ENCODE results near the gene SNRNP35. TPM values are rescaled to one million over a fixed set of nuclear protein-coding genes. Genes with fewer than 3 reads are reported as not detected.

The SNRNP35 gene
- total RNA-seq, 4 donors from 2014 or later: 16.2 to 33.8 (median 20.3) TPM

GRCh38 chr12:123436017-123436964 is 21.6 kb upstream of the SNRNP35 start, which contains the start of gene RILPL2:
Gene RILPL2, minus strand, starts transcription at chr12:123436684. Its CDS starts 264 bp downstream, at chr12:123436420.
- peak; percentile 96 to 97 for DNase-seq (ENCODE audit: low spot score in 2 of 2)
- Histone ChIP-seq H3K4me3 (peak within 1 kb of the TSS; percentile 72), H3K27ac (peak within 1 kb of the TSS; percentile 67), H3K9me3 (no peaks in the 10 kb centered on the region), H3K4me1 (peaks cover 45% of the 10 kb centered on the region), H3K27me3 (no peaks in the 10 kb centered on the region), H3K36me3 (no peaks in the 10 kb centered on the region)
- TF ChIP-seq POLR2AphosphoS5 (IDR thresholded peaks at IDR 0.05): peak in 2 of 3 donors; percentile 75 to 84
- no peak for TF ChIP-seq EP300 (IDR thresholded peaks at IDR 0.05)
- TF ChIP-seq POLR2A (IDR thresholded peaks at IDR 0.05): peak; percentile 37 to 42
- WGBS: under 1% methylated on average over 40 of the region's 69 CpGs

- H3K9me3 ChIP-seq: no peaks in the 10 kb centered on the region
- H3K4me1 ChIP-seq: peaks cover 27% of the 10 kb centered on the region
- H3K36me3 ChIP-seq: no peaks in the 10 kb centered on the region
- DNase-seq (ENCODE audit: low spot score in 2 of 2): no peak
- H3K4me3 ChIP-seq: no peak overlapping the region
- H3K27ac ChIP-seq: no peak overlapping the region
- 85% methylated on average over 13 of the region's 13 CpGs for WGBS
- TF ChIP-seq POLR2A (IDR thresholded peaks at IDR 0.05): no peak
- no peak for TF ChIP-seq EP300 (IDR thresholded peaks at IDR 0.05)
- no peak for TF ChIP-seq POLR2AphosphoS5 (IDR thresholded peaks at IDR 0.05)
- TF ChIP-seq, protein P1, sequence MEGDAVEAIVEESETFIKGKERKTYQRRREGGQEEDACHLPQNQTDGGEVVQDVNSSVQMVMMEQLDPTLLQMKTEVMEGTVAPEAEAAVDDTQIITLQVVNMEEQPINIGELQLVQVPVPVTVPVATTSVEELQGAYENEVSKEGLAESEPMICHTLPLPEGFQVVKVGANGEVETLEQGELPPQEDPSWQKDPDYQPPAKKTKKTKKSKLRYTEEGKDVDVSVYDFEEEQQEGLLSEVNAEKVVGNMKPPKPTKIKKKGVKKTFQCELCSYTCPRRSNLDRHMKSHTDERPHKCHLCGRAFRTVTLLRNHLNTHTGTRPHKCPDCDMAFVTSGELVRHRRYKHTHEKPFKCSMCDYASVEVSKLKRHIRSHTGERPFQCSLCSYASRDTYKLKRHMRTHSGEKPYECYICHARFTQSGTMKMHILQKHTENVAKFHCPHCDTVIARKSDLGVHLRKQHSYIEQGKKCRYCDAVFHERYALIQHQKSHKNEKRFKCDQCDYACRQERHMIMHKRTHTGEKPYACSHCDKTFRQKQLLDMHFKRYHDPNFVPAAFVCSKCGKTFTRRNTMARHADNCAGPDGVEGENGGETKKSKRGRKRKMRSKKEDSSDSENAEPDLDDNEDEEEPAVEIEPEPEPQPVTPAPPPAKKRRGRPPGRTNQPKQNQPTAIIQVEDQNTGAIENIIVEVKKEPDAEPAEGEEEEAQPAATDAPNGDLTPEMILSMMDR (IDR thresholded peaks at IDR 0.05): no peak
- no peaks in the 10 kb centered on the region for H3K27me3 ChIP-seq
Measured at GRCh38 chr12:123441523-123442164, 16.3 kb upstream of the SNRNP35 start.

DNA sequence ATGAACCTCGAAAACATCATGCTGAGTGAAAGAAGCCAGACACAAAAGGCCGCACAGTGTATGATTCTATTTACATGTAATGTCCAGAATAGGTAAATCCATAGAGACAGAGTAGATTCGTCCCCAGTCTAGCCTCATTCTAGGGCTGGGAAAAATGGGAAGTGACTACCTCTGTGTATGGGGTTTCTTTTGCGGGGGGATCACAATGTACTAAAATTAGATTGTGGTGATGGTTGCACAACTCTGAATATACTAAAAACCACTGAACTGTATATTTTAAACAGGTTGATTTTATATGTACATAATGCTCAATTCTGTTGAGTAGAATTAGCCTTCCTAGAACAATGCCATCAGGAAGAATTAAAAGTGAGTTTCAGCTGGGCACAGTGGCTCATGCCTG is 15.2 kb upstream of the SNRNP35 start:
- H3K4me3 ChIP-seq: no peak overlapping the region
- 81% methylated on average over 4 of the region's 4 CpGs for WGBS
- DNase-seq (ENCODE audit: low spot score in 2 of 2): no peak
- peaks cover 23% of the 10 kb centered on the region for H3K4me1 ChIP-seq
- no peak for TF ChIP-seq POLR2AphosphoS5 (IDR thresholded peaks at IDR 0.05)
- no peak for TF ChIP-seq POLR2A (IDR thresholded peaks at IDR 0.05)
- H3K9me3 ChIP-seq: no peaks in the 10 kb centered on the region
- H3K27ac ChIP-seq: no peak overlapping the region
- no peaks in the 10 kb centered on the region for H3K27me3 ChIP-seq
- no peaks in the 10 kb centered on the region for H3K36me3 ChIP-seq

GRCh38 chr12:123444092-123445026 is 13.6 kb upstream of the SNRNP35 start:
- Histone ChIP-seq H3K4me1 (peaks cover 23% of the 10 kb centered on the region), H3K36me3 (no peaks in the 10 kb centered on the region), H3K27me3 (no peaks in the 10 kb centered on the region), H3K9me3 (no peaks in the 10 kb centered on the region), H3K27ac (peak overlapping the region; percentile 10), H3K4me3 (no peak overlapping the region)
- TF ChIP-seq EP300 (IDR thresholded peaks at IDR 0.05) (no peak), POLR2A (IDR thresholded peaks at IDR 0.05) (no peak), POLR2AphosphoS5 (IDR thresholded peaks at IDR 0.05) (no peak)
- TF ChIP-seq, protein P1 (IDR thresholded peaks at IDR 0.05): no peak
- no peak for DNase-seq (ENCODE audit: low spot score in 2 of 2)
- 74% methylated on average over 8 of the region's 8 CpGs for WGBS

DNA sequence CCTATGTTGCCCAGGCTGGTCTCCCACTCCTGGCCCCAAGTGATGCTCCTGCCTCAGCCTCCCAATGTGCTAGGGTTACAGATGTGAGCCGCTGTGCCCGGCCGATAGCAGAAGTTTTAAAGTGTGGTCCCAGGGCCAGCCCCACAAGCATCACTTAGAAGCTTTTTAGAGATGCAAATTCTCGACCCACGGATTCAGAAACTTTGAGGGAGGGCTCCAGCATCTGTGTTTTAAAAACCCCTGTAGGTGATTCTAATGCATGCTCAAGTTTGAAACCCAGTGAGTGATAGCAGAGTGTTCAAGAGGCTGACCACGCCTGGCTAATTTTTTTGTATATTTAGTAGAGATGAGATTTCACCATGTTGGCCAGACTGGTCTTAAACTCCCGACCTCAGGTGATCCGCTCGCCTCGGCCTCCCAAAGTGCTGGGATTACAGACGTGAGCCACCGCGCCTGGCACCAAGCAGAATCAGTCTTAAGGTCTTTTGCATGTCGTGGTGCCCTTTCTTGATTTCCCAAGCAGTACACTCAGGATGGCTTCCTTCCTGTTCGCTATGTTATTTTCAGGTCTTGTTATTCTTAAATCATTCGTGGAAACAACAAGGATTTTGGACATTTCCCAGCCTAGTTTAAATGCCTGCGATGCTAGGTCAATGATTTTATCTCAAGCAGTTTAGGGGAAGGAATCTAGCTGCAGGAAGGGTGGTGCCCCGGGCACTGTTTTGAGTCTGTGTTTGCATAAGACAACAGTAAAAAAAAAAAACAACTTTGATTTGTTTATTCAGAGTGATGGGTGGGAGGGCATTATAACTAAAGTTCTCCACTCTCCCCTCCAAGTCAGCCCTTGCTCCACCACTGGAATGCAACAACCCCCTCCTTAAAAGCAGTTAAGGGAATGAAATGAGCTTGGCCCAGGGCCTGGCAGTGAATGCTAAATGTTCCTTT is 12.3 kb upstream of the SNRNP35 start:
- Histone ChIP-seq H3K4me1 (peaks cover 23% of the 10 kb centered on the region), H3K9me3 (no peaks in the 10 kb centered on the region), H3K27ac (peak overlapping the region; percentile 72), H3K36me3 (no peaks in the 10 kb centered on the region), H3K27me3 (no peaks in the 10 kb centered on the region), H3K4me3 (no peak overlapping the region)
- TF ChIP-seq POLR2AphosphoS5 (IDR thresholded peaks at IDR 0.05): no peak
- no peak for TF ChIP-seq POLR2A (IDR thresholded peaks at IDR 0.05)
- TF ChIP-seq EP300 (IDR thresholded peaks at IDR 0.05): no peak
- TF ChIP-seq, protein P1 (IDR thresholded peaks at IDR 0.05): no peak
- DNase-seq (ENCODE audit: low spot score in 2 of 2): no peak
- WGBS: 33% methylated on average over 16 of the region's 18 CpGs

Measured in suprapubic skin (tissue), 4 donors.